Effector CD8-positive, alpha-beta T cell (primary cell): Measurements from ENCODE around the gene EPB42.
A peak's percentile ranks its signal among the peaks of the same experiment; 100 is the strongest.
"Not testable (repeated sequence)": the region's sequence is repeated elsewhere in the genome, so short reads cannot be mapped to it uniquely, and the experiment has no call there.

Experiments used
- DNase-seq: peaks from one replicate; lab custom pipeline; 2025; lab: John Stamatoyannopoulos, UW

Gene EPB42

DNA sequence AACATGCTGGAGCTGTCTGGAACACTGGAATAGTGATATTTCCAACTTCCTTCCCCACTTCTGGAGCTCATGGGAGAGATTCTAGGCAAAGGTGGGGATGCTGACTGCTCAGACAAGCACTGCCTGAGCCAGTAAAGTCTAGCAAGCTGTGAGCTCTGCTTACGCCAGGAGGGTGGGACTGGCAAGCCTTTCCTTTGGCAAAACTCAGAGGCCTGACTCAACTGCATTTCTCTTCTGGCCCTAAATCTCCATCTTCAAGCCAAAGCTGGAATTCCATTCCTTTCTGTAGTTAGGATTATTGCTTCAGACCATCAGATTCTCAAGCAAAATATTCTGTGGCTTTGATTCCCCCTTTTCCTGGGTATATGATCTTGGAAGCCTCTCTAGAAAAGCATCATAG lies 20.3 kb upstream of the EPB42 start:
- DNase-seq = no peak

DNA sequence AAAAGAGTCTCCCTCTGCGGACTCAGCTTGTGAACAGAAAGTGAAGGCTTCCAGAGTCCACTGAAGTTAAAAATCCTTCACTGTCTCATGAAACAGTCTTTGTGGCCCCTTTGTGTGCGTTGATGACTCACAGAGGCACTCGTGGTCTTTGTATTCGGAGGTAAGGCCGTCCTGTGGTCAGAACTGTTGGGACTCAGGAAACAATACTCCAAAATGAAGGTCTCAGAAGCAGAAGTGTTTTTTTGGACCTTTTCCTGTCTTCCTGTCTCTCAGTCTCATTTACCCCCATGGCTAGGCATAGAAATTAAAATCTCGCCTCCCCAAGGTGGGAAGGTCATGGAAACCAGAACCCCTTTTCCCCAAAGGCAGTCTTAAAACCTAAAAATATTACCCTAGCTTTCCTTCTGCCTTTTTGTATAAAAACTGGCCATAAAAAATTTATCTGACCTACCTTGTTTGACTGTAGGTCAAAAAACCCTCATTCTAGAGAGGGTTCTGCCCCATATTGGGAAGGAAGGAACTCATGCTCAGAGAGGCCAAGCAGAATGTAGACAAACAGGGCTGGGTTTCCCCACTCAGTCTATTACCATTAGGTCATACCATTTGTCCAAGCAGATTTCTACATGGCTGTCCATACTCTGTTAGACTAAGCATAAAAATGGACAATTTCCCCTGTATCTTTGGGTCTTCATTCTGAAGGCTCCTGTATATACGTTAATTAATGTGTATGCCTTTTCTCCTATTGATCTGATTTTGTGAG lies 19.1 kb upstream of the EPB42 start:
- no peak for DNase-seq

DNA sequence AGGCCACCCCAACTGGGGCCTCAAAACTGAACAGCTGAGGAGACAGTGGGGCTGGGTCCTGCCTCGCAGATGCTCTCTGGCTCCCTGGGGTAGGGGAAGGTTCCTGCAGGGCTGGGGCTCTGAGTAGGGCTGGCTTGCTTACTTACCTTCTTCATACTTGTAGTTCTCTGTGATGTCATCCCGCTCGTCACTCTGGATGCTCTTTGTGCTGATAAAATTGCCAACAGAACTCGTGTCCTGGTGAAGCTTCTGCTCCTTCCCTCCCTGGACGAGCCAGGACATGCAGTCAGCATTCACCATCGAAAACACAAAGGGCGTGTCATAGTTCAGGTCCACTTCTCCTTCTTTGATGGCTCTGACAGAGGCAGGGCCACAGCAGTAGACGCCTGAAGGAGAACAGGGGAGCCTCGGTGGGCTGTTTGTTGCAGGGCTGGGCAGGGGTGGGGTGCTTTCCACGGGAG lies 17.9 kb upstream of the EPB42 start:
- no peak for DNase-seq

DNA sequence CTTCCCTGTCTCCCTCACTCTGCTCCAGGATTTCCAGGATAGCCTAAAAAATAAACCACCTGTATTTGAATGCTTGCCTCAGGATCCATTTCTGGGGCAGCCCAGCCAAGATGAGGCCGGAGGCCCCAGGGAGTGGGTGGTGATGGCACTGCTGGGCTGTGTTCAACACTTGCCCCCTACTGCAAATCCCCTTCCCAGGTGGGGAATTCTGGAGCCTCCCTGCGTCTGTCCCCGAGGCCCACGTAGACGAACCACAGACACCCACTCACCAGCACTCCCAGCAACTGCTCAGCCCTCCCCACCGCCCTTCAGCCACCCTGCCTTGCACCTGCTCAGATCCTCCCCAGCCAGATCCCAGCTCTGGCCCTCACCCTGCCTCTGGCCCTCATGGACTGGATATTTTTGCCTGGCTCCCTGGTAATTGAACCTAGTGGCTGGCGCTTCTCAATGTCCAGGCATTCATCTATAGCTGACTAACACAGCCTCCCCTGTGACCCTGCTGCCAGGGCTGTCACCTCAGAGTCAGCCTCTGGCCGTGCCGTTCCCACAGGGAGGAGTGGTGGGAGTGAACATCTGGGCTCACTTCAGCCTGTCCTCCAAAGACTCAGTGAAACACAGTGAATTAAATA lies 17.1 kb upstream of the EPB42 start:
- no peak for DNase-seq

DNA sequence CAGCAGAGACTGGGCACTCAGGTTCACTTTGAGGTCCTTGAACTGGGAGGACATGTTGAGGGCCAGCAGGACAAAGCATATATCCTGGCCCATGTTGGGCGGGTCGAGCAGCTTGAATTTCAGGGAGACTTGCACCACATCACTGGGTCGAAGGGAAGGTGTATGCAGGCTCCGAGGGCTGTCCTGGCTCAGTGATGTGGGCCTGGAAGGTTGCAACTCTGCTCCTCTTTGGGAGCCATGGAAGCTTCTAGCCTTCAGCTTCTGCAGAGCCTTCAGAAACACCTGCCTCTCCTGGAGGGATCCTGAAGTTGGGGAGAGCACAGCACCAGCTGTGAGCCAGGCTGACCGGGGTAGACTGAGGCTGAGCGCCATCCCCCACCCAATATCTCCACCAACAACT lies 14.7 kb upstream of the EPB42 start:
- no peak for DNase-seq

DNA sequence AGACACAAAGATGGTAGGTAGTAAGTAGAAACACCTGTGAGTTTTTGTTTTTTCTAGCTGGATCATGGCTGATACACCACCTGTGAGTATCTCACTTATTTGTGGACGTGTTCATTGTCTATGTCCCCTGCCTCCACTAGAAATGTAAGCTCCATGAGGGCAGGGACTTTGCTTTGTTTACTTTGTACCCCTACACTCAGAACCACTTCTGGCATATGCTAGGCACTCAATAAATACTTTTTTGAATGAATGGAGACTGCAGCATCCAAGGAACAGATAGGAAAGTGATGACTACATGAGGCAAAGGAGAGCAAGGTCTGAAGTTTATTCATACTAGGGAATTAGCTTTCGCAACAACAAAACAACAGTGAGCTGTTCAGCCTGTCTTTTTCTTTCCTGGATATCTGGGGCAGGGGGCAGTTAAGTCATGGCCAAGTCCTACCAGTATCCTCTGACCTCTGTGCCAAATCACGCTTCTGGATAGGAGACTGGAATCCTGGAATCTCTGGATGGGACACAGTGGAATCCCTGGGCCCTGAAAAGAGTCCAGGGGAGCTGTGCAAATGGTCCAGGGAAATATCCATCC lies 11.6 kb upstream of the EPB42 start:
- DNase-seq = no peak

DNA sequence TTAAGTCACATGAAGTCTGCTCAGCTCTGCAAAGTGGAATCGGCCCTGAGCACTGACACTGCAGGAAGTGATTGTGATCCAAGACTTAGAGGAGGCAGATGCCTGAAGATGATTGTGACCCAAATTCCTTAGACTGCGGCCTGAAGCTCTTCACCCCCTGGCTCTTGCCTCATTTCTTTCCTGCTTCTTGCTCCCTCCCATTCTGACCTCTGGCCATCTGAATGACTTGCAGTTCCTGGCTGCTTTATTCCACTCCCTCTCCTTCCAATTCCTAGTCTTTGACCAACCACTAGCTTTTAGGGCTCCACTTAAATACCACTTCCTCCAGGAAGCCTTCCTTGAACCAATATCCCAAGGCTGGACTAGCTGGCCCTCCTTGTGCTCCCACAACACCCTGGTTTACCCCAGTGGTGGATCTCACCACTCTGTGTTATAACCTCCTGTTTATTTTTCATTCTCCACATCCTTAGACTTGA lies 9.9 kb upstream of the EPB42 start:
- no peak for DNase-seq

DNA sequence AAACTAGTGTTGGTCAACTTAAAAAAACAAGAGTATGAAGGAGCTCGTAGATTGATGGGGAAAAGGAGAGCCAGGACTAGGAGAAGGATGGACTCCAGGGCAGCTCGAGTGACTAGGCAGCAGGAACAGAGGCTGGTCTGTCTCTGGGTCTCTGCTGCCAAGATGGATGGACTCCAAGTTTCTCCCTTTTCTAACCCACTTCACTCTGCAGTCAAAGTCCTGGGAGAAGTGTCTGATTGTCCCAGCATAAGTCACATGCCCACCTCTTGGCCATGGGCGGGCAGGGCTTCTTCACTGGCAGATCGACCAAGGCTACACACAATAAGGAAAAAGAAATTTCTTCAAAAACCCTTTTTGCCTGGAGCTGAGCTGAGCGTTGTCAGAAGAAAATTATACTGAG lies 9.2 kb upstream of the EPB42 start:
- no peak for DNase-seq

DNA sequence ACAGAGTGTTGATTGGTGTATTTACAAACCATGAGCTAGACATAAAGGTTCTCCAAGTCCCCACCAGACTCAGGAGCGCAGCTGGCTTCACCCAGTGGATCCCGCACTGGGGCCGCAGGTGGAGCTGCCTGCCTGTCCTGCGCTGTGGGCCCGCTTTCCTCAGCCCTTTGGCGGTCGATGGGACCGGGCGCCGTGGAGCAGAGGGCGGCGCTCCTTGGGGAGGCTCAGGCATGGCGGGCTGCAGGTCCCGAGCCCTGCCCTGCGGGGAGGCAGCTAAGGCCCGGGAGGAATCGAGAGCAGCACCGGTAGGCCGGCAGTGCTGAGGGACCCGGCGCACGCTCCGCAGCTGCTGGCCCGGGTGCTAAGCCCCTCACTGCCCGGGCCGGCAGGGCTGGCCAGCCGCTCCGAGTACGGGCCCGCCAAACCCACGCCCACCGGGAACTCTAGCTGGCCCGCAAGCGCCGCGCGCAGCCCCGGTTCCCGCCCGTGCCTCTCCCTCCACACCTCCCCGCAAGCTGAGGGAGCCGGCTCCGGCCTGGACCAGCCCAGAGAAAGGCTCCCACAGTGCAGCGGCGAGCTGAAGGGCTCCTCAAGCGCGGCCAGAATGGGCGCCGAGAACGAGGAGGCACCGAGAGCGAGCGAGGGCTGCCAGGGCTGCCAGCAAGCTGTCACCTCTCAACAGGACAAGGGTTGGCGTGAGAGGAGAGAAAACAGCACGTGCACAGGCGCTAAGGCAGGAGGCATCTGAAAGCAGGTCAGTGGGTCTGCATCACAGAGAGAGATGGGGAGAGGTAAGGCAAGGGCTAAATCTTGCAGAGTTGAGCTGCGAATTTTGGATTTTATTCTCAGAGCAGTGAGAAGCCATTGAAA lies 5.9 kb upstream of the EPB42 start:
- no peak for DNase-seq

DNA sequence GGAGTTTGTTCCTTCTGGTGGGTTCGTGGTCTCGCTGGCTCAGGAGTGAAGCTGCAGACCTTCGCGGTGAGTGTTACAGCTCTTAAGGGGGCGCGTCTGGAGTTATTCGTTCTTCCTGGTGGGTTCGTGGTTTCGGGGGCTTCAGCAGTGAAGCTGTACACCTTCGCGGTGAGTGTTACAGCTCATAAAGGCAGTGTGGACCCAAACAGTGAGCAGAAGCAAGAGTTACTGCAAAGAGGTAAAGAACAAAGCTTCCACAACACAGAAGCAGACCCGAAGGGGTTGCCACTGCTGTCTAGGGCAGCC lies 5.1 kb upstream of the EPB42 start:
- not testable (repeated sequence) for DNase-seq

DNA sequence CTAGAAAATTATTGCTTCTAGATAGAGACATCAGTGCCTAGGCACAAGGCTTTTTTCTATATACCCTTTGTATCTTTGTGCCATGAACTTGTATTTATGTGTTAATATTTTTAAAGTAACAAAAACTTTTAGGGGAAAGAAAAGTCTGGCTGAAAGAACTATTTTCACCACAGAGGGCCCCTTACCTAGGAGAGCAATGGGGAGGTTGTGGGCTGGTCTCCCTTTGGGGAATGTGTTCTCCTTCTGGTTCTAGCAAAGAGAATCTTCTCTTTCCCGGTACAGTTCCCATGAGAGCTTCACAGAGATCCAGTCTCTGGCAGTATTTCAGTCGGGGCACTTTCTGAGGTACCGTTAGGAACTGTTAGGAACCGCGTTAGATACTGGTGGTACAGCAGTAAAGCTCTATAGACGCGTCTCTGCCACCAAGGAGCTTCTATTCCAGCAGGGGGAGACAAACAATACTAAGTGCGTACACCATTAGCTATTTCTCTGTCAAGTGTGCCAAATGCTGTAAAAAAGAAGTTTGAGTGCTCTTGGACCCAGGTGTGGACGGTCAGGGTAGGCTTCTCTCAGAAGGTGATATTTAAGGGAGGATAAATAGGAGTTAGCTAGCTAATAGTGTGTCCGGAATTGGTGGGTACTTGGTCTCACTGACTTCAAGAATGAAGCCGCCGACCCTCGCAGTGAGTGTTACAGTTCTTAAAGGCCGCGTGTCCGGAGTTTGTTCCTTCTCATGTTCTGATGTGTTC lies 4.6 kb upstream of the EPB42 start:
- DNase-seq = peak; percentile 4

DNA sequence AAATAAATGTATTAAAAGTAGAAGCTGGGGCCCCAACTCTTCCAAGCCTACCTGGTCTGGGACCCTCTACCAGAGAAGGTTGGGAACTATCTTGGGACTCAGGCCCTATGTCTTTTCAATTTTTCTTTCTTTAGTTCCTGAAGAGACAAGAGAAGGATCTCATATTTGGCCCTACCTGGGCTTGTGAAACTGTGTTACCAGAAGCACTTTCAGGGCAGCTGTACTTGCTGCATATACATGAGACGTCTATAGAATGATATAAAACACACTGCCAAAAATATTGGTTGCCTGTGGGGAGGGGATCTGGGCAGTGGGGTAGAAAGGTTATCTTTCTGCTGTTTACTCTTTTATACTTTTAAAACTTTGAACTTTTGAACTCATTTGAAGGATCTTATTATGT lies 604 bp upstream of the EPB42 start:
- no peak for DNase-seq

DNA sequence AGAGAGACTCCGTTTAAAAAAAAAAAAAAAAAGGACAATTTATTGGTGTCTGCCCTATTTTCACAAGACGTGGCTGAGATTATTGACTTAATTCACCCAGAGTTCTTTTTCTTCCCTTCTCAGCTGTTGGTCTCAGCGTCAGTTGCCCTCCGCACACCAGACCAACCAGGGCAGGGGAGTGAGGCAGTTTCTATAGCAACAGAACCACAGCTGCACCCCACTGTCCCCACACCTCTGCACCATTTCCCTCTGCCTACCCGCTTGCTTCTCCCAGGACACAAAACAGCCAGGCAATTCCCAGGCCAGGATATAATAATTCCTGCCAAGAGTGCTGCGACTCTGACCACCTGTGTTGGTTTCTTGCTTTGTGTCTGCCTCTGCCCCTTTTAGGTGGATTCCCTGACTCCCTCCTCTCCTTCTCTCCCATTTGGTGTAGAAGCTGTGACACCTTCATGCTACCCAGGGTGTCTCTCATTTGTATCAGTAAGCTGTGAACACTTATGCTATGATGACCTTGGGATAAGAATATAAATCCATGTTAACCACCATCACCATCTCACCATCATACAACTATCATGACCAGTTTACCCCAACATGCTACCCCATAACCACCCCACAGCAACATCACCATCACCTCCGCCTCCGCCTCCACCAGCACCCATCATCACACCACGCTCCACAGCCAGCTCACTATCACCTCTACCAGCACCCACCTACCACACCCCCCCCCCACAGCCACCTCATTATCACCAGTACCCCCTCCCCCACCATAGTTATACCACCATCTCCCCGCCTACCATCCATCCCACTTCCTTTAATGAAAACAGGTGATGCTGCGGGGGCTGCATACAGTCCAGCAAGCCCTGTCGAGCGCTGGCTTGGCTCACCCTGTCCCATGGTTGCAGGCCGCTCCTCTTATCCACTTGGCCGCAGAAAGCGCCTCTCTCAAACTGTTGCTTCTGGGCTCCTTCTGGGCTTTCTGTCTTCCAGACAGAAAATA lies 589 bp downstream of the EPB42 start:
- DNase-seq = no peak

DNA sequence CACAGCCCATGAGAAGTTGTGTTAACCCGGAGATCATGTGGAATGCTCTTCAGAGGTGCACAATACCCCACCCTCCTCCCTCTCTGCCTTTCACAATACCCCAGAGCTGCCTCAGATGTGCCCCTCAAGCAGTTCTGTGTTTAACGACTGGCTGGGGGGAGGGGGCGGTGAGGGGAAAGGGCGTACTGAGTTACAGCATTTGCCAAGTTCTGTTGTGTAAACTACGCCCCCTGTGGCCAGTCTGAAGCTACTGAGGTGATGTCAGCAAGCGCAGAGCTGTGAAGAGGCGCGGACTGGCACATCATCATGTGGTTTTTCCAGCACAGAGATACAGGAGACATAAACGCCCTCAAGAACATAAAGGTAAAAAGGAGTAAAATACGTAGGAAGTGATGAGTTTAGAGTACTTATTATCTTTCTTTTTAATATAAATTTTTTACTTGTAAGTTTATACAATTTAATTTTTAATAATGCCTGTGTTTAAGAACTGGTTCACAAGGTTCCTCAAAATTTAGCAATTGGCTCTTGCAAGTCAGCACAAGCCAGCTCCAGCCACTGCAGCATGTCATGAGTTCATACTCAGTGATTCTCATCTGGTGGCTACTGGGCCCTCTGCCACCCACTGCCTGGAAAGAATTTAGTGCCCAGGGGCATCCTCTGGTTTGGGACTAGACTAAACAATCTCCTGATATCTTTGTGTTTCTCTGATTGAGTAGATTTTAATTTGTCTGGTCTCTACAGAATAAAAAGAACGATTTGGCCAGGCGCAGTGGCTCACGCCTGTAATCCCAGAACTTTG lies 1.7 kb downstream of the EPB42 start:
- DNase-seq = no peak

DNA sequence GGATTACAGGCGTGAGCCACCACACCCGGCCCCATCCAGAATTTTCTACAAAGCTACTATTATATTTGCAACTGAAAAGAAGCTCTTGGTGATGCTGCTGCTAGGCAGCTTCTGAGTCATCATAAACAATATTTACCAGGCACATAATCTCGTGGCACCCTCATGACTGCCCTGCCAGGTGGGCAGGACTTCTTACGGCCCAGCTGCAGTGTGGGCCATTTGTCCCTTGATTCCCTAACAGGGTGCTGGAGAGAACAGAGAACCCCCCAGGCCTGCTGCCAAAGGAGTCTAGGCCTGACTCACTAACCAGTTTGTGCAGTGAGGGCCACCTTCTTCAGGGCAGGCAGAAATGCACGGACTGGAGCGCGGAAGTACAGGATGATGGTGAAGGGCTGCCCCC lies 4.9 kb downstream of the EPB42 start:
- no peak for DNase-seq

DNA sequence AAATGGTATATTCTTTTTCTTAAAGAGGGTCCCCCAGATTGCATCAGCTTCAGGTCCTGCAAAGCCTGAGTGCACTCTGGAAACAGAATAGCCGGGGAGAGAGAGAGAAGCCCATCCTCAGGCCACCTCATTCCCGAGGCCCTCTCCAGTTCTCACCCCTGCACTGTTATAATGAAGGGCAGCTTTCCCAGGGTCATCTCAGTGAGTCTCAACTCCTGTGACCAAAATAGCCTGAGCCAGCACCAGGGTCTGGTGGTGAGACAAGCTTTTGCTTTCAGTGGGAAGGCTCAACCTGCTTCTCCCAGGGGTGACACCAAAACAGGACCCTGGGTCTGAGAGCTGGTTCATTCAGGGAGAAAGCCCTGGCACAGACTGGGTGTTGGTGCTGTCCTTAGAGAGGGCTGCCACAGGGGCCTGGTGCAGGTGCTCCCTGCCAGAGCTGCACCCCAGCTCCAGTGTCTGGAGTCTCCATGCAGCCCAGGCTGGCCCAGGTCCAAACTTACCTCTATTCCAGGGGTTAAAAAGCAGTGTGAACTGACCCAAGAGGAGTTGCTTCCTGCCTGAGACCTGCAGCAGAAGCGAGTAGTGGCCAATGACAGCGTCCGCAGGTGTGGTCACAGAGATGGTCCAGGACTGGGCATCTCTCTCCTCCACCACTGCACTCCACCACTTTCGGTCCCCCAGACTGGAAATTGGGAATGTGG lies 6.1 kb downstream of the EPB42 start:
- DNase-seq = no peak

DNA sequence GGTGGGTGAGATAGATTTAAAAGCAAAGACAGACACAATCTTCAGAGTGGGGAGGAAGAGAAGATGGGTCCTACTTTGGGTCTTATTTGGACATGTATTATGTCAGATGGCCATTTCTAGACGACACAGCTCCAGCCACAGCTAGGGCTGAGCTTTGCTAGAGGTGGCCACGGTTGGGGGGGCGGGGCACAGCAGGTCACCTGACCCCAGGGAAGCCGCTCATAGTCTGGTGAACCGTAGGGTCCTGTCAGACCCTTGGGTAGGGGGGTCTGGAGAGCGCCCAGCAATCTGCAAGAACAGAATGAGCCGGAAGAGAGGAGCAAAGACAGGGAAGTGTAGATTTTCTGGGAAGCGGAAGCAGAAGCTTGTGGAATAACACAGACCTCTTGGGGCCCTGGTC lies 6.6 kb downstream of the EPB42 start:
- no peak for DNase-seq

DNA sequence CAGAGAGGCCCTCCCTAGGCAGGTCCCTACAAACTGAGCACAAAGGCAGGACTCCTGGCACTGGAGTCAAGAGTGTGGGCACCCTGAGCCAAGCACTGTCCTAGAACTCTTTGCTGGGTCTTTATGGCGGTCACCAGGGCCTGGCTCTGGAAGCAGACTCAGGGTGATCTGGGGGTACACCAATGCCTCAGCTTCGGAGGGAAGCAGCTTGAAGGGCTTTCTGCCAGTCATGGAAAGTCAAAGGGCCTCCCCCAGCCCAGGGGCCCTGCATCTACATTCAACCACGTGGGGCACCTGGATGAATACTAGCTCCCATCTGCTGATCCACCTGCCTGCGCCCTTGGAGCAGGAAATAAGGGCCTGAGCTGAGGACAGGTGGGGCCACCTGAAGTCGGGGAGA lies 7.4 kb downstream of the EPB42 start:
- DNase-seq = no peak

DNA sequence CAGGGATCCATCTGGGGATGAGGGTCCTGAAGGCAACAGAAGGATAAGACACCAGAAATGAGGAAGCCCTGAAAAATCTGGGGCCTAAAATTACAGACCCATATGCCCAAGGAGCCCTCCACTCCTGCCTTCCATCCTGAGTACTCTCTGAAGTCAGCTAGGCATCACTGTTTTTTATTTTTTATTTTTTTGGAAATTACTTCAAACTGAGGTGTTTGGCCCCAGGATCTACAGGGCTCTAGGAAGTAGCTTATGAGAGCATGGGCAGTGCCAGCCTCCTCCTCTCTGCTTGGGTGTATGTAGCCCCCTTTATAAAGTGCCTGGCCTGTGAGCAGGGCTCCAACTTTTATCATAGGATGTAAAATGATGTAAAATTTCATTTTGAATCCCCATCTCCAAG lies 7.9 kb downstream of the EPB42 start:
- DNase-seq = no peak
